ENCODE measurements around the gene TAB2.

Gene TAB2

GRCh38 chr6:149410557-149410956 lies 93.0 kb downstream of the TAB2 start:
- Histone ChIP-seq H2BK120ac (ENCODE audit: insufficient read depth, low read length, poor library complexity) (no peak overlapping the region), H2BK12ac (ENCODE audit: low read length) (no peak overlapping the region), H3K23ac (ENCODE audit: low read length) (no peak overlapping the region), H3K4me1 (ENCODE audit: control insufficient read depth in 1 of 2, insufficient read depth in 2 of 2, low read length in 2 of 2) (no peaks in the 10 kb centered on the region), H3K9ac (ENCODE audit: low read length) (no peak overlapping the region), H3K36me3 (ENCODE audit: control insufficient read depth in 1 of 2, insufficient read depth in 2 of 2, low read length in 2 of 2) (peaks cover 6 to 12% of the 10 kb centered on the region in 2 experiments), H4K12ac (ENCODE audit: low read depth, low read length) (no peak overlapping the region), H3K9me3 (ENCODE audit: insufficient read depth, low read depth, low read length) (no peaks in the 10 kb centered on the region), H3K14ac (ENCODE audit: low read length) (no peak overlapping the region), H3K27me3 (ENCODE audit: insufficient read depth, low read length) (no peaks in the 10 kb centered on the region), H3K4me2 (ENCODE audit: low read length) (no peak overlapping the region), H2BK5ac (ENCODE audit: low read depth, low read length, poor library complexity) (no peak overlapping the region), H4K91ac (ENCODE audit: low read depth, low read length) (no peak overlapping the region), H2AFZ (ENCODE audit: insufficient read depth, low read length, poor library complexity) (no peak overlapping the region), H3K4me3 (ENCODE audit: low read depth, low read length) (no peak overlapping the region), H3K27ac (ENCODE audit: low read depth, low read length) (no peak overlapping the region), H3K79me1 (ENCODE audit: low read length) (no peaks in the 10 kb centered on the region), H3K79me2 (ENCODE audit: control insufficient read depth, insufficient read depth, low read length, poor library complexity) (no peaks in the 10 kb centered on the region), H4K8ac (ENCODE audit: low read depth, low read length) (no peak overlapping the region), H2AK5ac (ENCODE audit: low read length) (no peak overlapping the region), H3K18ac (ENCODE audit: low read length) (no peak overlapping the region), H3K4ac (ENCODE audit: low read depth, low read length) (no peak overlapping the region)
- DNase-seq, result no peak

GRCh38 chr6:149414009-149414408 lies 96.5 kb downstream of the TAB2 start:
- H2BK120ac ChIP-seq (ENCODE audit: insufficient read depth, low read length, poor library complexity), result no peak overlapping the region
- no peak overlapping the region for H4K8ac ChIP-seq (ENCODE audit: low read depth, low read length)
- peaks cover 6 to 12% of the 10 kb centered on the region in 2 experiments for H3K36me3 ChIP-seq (ENCODE audit: control insufficient read depth in 1 of 2, insufficient read depth in 2 of 2, low read length in 2 of 2)
- no peak overlapping the region for H3K4me2 ChIP-seq (ENCODE audit: low read length)
- no peak overlapping the region for H3K27ac ChIP-seq (ENCODE audit: low read depth, low read length)
- no CpG with 5 or more reads among the region's 4 CpGs for WGBS (ENCODE audit: extremely low coverage, insufficient coverage, insufficient read length)
- no peaks in the 10 kb centered on the region for H3K9me3 ChIP-seq (ENCODE audit: insufficient read depth, low read depth, low read length)
- no peak overlapping the region for H3K9ac ChIP-seq (ENCODE audit: low read length)
- H4K12ac ChIP-seq (ENCODE audit: low read depth, low read length), result no peak overlapping the region
- H3K79me2 ChIP-seq (ENCODE audit: control insufficient read depth, insufficient read depth, low read length, poor library complexity), result no peaks in the 10 kb centered on the region
- no peaks in the 10 kb centered on the region for H3K27me3 ChIP-seq (ENCODE audit: insufficient read depth, low read length)
- H2AFZ ChIP-seq (ENCODE audit: insufficient read depth, low read length, poor library complexity), result no peak overlapping the region
- no peak overlapping the region for H3K4me3 ChIP-seq (ENCODE audit: low read depth, low read length)
- H3K4me1 ChIP-seq (ENCODE audit: control insufficient read depth in 1 of 2, insufficient read depth in 2 of 2, low read length in 2 of 2), result no peaks in the 10 kb centered on the region
- H2BK5ac ChIP-seq (ENCODE audit: low read depth, low read length, poor library complexity), result no peak overlapping the region
- H3K4ac ChIP-seq (ENCODE audit: low read depth, low read length), result no peak overlapping the region
- DNase-seq, result no peak
- H3K23ac ChIP-seq (ENCODE audit: low read length), result no peak overlapping the region
- H2AK5ac ChIP-seq (ENCODE audit: low read length), result no peak overlapping the region
- no peak overlapping the region for H3K14ac ChIP-seq (ENCODE audit: low read length)
- no peak overlapping the region for H2BK12ac ChIP-seq (ENCODE audit: low read length)
- H4K91ac ChIP-seq (ENCODE audit: low read depth, low read length), result no peak overlapping the region
- no peak overlapping the region for H3K18ac ChIP-seq (ENCODE audit: low read length)
- H3K79me1 ChIP-seq (ENCODE audit: low read length), result no peaks in the 10 kb centered on the region

DNA sequence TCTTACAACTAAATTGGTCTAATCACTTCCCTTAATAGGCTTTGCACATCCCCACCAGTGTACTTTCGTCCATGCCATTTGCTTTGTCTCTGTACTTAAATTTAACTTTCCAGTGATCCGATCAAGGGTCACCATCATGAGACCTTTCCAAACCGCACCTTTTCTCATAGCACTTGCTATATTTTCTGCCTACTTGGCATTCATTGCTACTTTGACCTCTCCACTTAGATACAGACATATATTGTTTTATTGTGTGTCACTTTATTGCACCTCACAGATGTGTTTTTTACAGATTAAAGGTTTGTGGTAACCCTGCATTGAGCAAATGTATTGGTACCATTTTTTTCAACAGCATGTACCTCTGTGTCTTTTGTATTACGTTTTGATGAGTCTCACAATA lies 97.3 kb downstream of the TAB2 start:
- no peaks in the 10 kb centered on the region for H3K4me1 ChIP-seq (ENCODE audit: control insufficient read depth in 1 of 2, insufficient read depth in 2 of 2, low read length in 2 of 2)
- no peak overlapping the region for H3K18ac ChIP-seq (ENCODE audit: low read length)
- H2BK120ac ChIP-seq (ENCODE audit: insufficient read depth, low read length, poor library complexity), result no peak overlapping the region
- H4K12ac ChIP-seq (ENCODE audit: low read depth, low read length), result no peak overlapping the region
- H3K4me3 ChIP-seq (ENCODE audit: low read depth, low read length), result no peak overlapping the region
- H3K36me3 ChIP-seq (ENCODE audit: control insufficient read depth in 1 of 2, insufficient read depth in 2 of 2, low read length in 2 of 2), result peaks cover 4 to 6% of the 10 kb centered on the region in 2 experiments
- H2AK5ac ChIP-seq (ENCODE audit: low read length), result no peak overlapping the region
- H3K27me3 ChIP-seq (ENCODE audit: insufficient read depth, low read length), result no peaks in the 10 kb centered on the region
- H3K9me3 ChIP-seq (ENCODE audit: insufficient read depth, low read depth, low read length), result no peaks in the 10 kb centered on the region
- no peak overlapping the region for H4K91ac ChIP-seq (ENCODE audit: low read depth, low read length)
- no peak overlapping the region for H3K23ac ChIP-seq (ENCODE audit: low read length)
- no peaks in the 10 kb centered on the region for H3K79me2 ChIP-seq (ENCODE audit: control insufficient read depth, insufficient read depth, low read length, poor library complexity)
- no peak overlapping the region for H3K27ac ChIP-seq (ENCODE audit: low read depth, low read length)
- H3K79me1 ChIP-seq (ENCODE audit: low read length), result no peaks in the 10 kb centered on the region
- no peak overlapping the region for H2BK12ac ChIP-seq (ENCODE audit: low read length)
- no peak overlapping the region for H2AFZ ChIP-seq (ENCODE audit: insufficient read depth, low read length, poor library complexity)
- H3K14ac ChIP-seq (ENCODE audit: low read length), result no peak overlapping the region
- no peak overlapping the region for H2BK5ac ChIP-seq (ENCODE audit: low read depth, low read length, poor library complexity)
- no peak overlapping the region for H3K4me2 ChIP-seq (ENCODE audit: low read length)
- no peak overlapping the region for H4K8ac ChIP-seq (ENCODE audit: low read depth, low read length)
- H3K9ac ChIP-seq (ENCODE audit: low read length), result no peak overlapping the region
- WGBS (ENCODE audit: extremely low coverage, insufficient coverage, insufficient read length), result no CpG with 5 or more reads among the region's 4 CpGs
- no peak for DNase-seq
- H3K4ac ChIP-seq (ENCODE audit: low read depth, low read length), result no peak overlapping the region

- no peak overlapping the region for H4K8ac ChIP-seq (ENCODE audit: low read depth, low read length)
- no peak overlapping the region for H3K23ac ChIP-seq (ENCODE audit: low read length)
- H3K14ac ChIP-seq (ENCODE audit: low read length), result no peak overlapping the region
- H3K27ac ChIP-seq (ENCODE audit: low read depth, low read length), result no peak overlapping the region
- H3K27me3 ChIP-seq (ENCODE audit: insufficient read depth, low read length), result no peaks in the 10 kb centered on the region
- no peak overlapping the region for H4K91ac ChIP-seq (ENCODE audit: low read depth, low read length)
- no peak overlapping the region for H2BK120ac ChIP-seq (ENCODE audit: insufficient read depth, low read length, poor library complexity)
- H3K4me2 ChIP-seq (ENCODE audit: low read length), result no peak overlapping the region
- WGBS (ENCODE audit: extremely low coverage, insufficient coverage, insufficient read length), result no CpG with 5 or more reads among the region's 13 CpGs
- no peak overlapping the region for H4K12ac ChIP-seq (ENCODE audit: low read depth, low read length)
- H3K4me3 ChIP-seq (ENCODE audit: low read depth, low read length), result no peak overlapping the region
- H2BK5ac ChIP-seq (ENCODE audit: low read depth, low read length, poor library complexity), result no peak overlapping the region
- no peaks in the 10 kb centered on the region for H3K79me2 ChIP-seq (ENCODE audit: control insufficient read depth, insufficient read depth, low read length, poor library complexity)
- no peak overlapping the region for H3K4ac ChIP-seq (ENCODE audit: low read depth, low read length)
- H3K18ac ChIP-seq (ENCODE audit: low read length), result no peak overlapping the region
- no peak for DNase-seq
- no peaks in the 10 kb centered on the region for H3K36me3 ChIP-seq (ENCODE audit: control insufficient read depth in 1 of 2, insufficient read depth in 2 of 2, low read length in 2 of 2)
- H2AFZ ChIP-seq (ENCODE audit: insufficient read depth, low read length, poor library complexity), result no peak overlapping the region
- H3K9ac ChIP-seq (ENCODE audit: low read length), result no peak overlapping the region
- H2BK12ac ChIP-seq (ENCODE audit: low read length), result no peak overlapping the region
- H3K79me1 ChIP-seq (ENCODE audit: low read length), result no peaks in the 10 kb centered on the region
- no peaks in the 10 kb centered on the region for H3K4me1 ChIP-seq (ENCODE audit: control insufficient read depth in 1 of 2, insufficient read depth in 2 of 2, low read length in 2 of 2)
- H3K9me3 ChIP-seq (ENCODE audit: insufficient read depth, low read depth, low read length), result no peaks in the 10 kb centered on the region
- H2AK5ac ChIP-seq (ENCODE audit: low read length), result no peak overlapping the region
Observed at GRCh38 chr6:149419696-149420404, 102.3 kb downstream of the TAB2 start.

Data from trophoblast cell (in vitro differentiated cells and primary cell).